A549 treated with ZK216348 at 1 μM for 4 hours (cell line): ENCODE measurements around the gene GDF11. TPM values are rescaled to one million over a fixed set of nuclear protein-coding genes. Genes with fewer than 3 reads are reported as not detected.

Source experiments
- total RNA-seq: library from RNA; stranded (reverse); fragments of 200-300 nt; extraction: Qiagen RNA extraction; gene quantifications from 5 replicates; pipeline ENCODE4 v1.2.3, GENCODE V29; 2022; ENCODE audit warnings: low read depth

GDF11 gene
- total RNA-seq, result 1.6 to 5.2 TPM (median 4.9 TPM) in 5 replicates

DNA sequence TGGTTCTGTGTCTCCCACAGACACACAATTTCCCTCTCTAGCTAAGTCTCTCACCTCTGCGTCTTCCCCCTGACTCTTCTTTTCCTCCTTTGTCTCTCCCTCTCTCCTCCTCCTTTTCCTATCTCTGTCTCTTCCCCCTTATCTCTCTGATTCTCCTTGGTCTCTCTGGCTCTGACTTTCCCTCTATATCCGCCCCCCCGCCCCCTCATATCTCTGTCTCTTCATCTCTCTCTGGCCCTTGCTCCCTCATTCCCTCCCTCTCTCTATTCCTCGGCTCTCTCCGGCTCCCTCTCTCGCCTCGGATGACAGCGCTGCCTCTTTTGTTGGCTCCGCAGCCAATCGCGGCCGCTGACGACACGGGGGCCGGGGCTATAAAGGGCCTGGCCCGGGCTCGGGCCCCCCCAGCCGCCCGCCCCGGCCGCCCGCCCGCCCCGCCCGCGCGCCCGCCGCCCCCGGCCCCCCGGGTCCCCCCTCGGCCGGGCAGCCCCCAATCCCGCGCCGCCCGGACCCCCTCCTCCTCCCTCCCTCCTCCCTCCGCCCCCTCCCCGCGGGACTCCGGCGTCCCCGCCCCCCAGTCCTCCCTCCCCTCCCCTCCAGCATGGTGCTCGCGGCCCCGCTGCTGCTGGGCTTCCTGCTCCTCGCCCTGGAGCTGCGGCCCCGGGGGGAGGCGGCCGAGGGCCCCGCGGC lies at the start of gene GDF11:
Gene GDF11 (plus strand): TSS at position 404 of the 687 bp plus-strand sequence. CDS start 195 bp downstream, at position 599.

DNA sequence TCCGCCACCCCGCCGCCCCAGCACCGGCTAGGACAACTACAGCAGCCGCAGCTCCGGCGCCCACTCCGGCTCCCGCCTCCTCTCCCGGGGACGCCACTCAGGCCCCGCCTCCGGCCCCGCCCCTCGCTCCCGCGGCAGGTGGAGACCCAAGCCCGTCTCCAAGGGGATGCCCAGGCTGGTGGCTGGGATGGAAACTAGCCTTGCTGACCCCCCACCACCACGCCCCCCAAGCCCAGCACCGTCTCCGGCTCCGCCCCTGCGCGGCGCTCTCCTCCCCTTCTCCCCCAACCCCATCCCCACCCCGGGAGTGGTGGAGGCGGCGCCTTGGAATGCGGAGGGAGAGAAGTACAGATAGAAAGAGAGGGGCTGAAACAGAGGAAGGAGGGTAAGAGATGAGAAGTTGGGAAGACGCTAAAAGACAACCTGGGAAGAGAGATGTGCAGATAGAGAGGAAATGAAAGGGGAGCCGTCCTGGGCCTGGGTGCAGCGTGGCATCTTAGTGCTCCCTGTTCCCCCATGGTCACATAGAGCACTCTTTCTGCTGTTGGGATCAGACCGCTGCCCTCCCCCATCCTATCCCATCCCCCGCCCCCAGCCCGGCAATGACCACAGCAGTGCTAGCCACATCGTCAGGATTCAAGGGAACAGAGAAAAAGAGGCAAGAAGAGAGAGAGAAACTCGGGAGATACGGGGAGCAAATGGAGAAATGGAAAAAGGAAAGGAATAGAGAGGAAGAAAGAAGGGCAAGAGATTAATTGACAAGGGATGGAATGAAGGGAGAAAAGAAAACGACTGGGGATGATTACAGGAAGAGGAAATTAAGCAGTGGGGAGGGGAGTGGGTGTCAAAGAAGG lies 34.9 kb upstream of the GDF11 start, which contains the start of gene ITGA7:
Gene ITGA7 (minus strand): TSS at position 64 of the 854 bp plus-strand sequence. CDS start 222 bp downstream, outside the sequence.

DNA sequence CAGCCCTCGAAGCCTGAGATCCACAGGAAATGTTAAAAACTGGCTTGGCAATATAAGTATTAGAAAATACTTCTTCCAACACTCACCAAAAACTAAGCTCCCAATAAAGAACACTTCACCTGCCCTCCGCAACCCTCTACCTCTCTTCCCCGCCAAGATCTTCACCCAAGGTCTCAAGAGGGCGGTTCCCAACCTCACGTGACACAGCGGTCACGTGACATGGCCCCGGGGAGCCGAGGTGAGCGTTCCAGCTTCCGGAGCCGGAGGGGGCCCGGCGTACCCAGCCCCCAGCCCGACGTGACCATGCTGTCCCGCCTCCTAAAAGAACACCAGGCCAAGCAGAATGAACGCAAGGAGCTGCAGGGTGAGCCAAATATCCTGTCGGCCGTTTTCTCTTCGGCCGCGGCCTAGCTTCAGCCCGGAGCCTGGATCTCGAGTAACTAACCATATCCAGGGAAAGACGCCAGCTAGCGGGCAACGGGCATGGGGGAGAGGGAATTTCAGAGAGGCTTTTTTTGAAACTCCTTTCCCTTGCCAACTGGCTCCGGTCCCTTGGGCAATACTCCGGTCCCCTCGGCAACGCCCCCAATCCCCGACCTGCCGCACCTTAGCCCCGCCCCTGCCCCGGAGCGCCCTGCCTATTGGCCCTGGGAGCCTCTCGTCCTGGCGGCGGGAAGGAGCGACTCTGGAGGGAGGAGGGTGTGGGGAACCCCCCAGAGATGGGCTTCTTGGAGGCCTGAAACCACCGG lies 26.9 kb upstream of the GDF11 start, which contains the start of gene BLOC1S1:
Gene BLOC1S1 (plus strand): TSS at position 214 of the 749 bp plus-strand sequence. CDS start 6 bp downstream, at position 220.

DNA sequence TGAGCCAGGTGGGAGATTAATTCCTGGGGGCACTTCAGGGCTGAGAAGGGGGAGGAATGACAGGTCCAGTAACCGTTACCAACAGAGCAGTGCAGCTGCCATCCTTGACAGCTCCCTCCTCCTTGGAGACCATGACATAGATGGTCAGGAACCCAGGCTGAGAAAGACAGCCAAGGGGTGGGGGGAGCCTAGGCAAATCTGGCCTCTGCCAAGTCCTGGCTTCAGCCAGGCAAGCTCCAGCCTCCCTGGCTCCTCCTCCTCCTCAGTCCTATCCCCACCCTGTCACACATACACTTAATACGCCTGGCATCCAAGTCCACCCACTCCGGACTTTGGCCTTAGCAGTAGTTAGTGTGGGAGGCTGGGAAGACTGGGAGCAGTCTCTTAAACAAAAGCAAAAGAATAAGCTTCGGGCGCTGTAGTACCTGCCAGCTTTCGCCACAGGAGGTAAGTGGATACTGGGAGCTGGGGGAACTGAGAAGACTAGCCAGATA lies 22.8 kb upstream of the GDF11 start, which contains the start of gene RDH5:
Gene RDH5 (plus strand): TSS at position 323 of the 494 bp plus-strand sequence. CDS start 792 bp downstream, outside the sequence.

DNA sequence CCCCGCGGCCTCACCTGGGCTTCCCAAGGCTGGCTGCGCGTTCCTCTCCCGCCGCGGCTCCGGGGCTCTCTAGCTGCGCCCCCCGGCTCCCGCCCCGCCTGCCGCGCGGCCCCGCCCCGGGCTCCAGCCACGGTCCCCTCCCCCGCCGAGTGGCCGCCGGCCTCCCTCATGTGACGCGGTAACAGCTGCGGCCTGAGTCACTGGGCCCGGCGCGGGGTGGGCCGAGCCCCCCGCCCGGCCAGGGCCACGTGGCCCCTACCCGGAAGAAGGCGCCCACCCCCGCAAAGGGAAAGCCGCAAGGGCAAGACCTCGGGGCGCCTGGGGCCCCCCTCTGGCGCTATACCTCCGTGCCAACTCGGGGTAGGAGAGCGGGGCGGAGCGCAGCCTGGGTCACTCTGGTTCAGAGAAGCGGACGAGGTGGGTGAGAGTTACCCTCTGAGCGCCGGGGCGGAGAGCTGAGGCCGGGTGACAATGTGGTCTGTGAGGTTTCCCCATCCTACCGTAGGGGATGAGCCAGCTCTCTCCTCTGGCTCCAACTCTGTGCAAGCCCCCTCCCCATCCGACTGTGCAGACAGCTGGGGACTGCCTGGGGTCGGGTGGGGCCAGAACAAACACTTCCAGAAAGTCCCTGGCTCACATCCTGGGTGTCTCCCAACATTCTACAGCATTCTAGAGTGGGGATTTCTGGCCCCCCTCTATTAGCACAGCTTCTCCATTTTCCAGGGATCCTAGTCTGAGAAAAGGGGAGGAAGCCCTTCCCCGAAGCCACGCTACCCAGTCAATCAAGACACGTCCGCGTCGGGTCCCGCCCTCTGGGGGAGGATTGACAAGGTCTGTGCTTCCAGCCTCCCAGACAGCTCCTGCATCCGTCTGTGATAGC lies 13.7 kb upstream of the GDF11 start, which contains the start of gene CD63:
Gene CD63 (minus strand): TSS at position 71 of the 880 bp plus-strand sequence. CDS start 668 bp downstream, outside the sequence.

Other genes starting within 250 kb of the GDF11 start
- gene OR6C4, start 193.5 kb upstream of the GDF11 start, total RNA-seq, result not detected in 5 replicates
- not detected in 5 replicates for gene OR2AP1, start 170.7 kb upstream of the GDF11 start, total RNA-seq
- gene OR10P1, start 106.2 kb upstream of the GDF11 start, total RNA-seq, result not detected in 5 replicates
- gene ITGA7, start 35.2 kb upstream of the GDF11 start, total RNA-seq, result 0.88 to 2.2 TPM (median 1.7 TPM) in 5 replicates
- gene BLOC1S1, start 27.1 kb upstream of the GDF11 start, total RNA-seq, result 115 to 152 TPM (median 141 TPM) in 5 replicates
- 1.3 to 3.7 TPM (median 2.9 TPM) in 5 replicates for gene RDH5, start 22.7 kb upstream of the GDF11 start, total RNA-seq
- gene CD63, start 14.1 kb upstream of the GDF11 start, total RNA-seq, result 655 to 775 TPM (median 692 TPM) in 5 replicates
- 87.9 to 174 TPM (median 93.1 TPM) in 5 replicates for gene SARNP, start 74.6 kb downstream of the GDF11 start, total RNA-seq
- gene ORMDL2, start 74.9 kb downstream of the GDF11 start, total RNA-seq, result 77.5 to 103 TPM (median 99.1 TPM) in 5 replicates
- 19.9 to 25.3 TPM (median 23.0 TPM) in 5 replicates for gene DNAJC14, start 86.5 kb downstream of the GDF11 start, total RNA-seq
- 0.14 to 0.61 TPM (median 0.28 TPM) in 5 replicates for gene MMP19, start 99.8 kb downstream of the GDF11 start, total RNA-seq
- 36.7 to 44.1 TPM (median 39.9 TPM) in 5 replicates for gene PYM1, start 184.8 kb downstream of the GDF11 start, total RNA-seq
- 13.8 to 21.2 TPM (median 19.1 TPM) in 5 replicates for gene DGKA, start 188.0 kb downstream of the GDF11 start, total RNA-seq
- 0.38 to 1.3 TPM (median 0.74 TPM) in 5 replicates for gene PMEL, start 222.9 kb downstream of the GDF11 start, total RNA-seq
- 48.3 to 60.3 TPM (median 53.6 TPM) in 5 replicates for gene CDK2, start 223.7 kb downstream of the GDF11 start, total RNA-seq
- gene RAB5B, start 231.0 kb downstream of the GDF11 start, total RNA-seq, result 26.3 to 38.7 TPM (median 35.1 TPM) in 5 replicates